B cell (primary cell): ENCODE data around the gene FBXW9.

Experiments
- CTCF ChIP-seq: fragments of 200-600 bp; IDR thresholded peaks from one replicate; pipeline ENCODE4 v1.8.0; 2022; ENCODE audit warnings: antibody characterized with exemption, mild to moderate bottlenecking
- EZH2 ChIP-seq: IDR thresholded peaks from 2 replicates; pipeline ENCODE4 v1.6.1; 2012; ENCODE audit warnings: borderline replicate concordance, low read depth, mild to moderate bottlenecking, moderate library complexity, low read length; ENCODE audit not compliant: insufficient read depth, poor library complexity, severe bottlenecking

- no peak for TF ChIP-seq CTCF
- no peak for TF ChIP-seq EZH2
These were observed 25.5 kb upstream of the FBXW9 start for GRCh38 chr19:12721656-12722565.
